Mucosa of descending colon (tissue), 3 donors: Measurements from ENCODE around the gene TM6SF1. TPM values are rescaled to one million over a fixed set of nuclear protein-coding genes. Genes with fewer than 3 reads are reported as not detected.

ENCODE experiments used
- ATAC-seq: fragments of 200-7000 bp; cut with Tn5 transposase; one replicate; pipeline ENCODE4 v1.9.1; 2020; ENCODE audit warnings: mild to moderate bottlenecking, moderate library complexity
- DNase-seq, 3 donors: peaks; one replicate each; pipeline ENCODE4 v3.0.0-alpha.2; 2020
- H3K36me3 ChIP-seq: fragments of 200-600 bp; one replicate; pipeline ENCODE4 v1.8.0; 2021; ENCODE audit warnings: low read depth, mild to moderate bottlenecking
- H3K4me1 ChIP-seq: fragments of 200-600 bp; one replicate; pipeline ENCODE4 v1.8.0; 2021; ENCODE audit warnings: low read depth, mild to moderate bottlenecking
- H3K4me3 ChIP-seq: fragments of 200-600 bp; one replicate; pipeline ENCODE4 v1.8.0; 2021; ENCODE audit warnings: mild to moderate bottlenecking
- H3K9me3 ChIP-seq: fragments of 200-600 bp; one replicate; pipeline ENCODE4 v1.8.0; 2021; ENCODE audit warnings: mild to moderate bottlenecking
- CTCF ChIP-seq: fragments of 200-600 bp; IDR thresholded peaks from one replicate; pipeline ENCODE4 v1.8.0; 2022; ENCODE audit warnings: antibody characterized with exemption, mild to moderate bottlenecking
- intact Hi-C, 2 donors: fragments of 100-400 bp; cut with DNase I in 1 of 2; cut with micrococcal nuclease in 1 of 2; formaldehyde crosslinking; loops; one replicate each; pipeline versions ENCODE4 v1.11.0 to v1.11.1; 2022; cut with DNase I, micrococcal nuclease
- total RNA-seq, 3 donors: library from RNA; stranded (reverse); fragmentation: NEBNext Ultra II Directional in 2 of 3; extraction: Animal tissue kit (Norgen Biotek cat#: 25700) in 2 of 3; gene quantifications; one replicate each; pipeline versions ENCODE4 v1.2.1 to v1.2.4, GENCODE V29; 2021 to 2023
- donor health status: DM: no; HTN: no; CAD: no; lungs with moderate emphysema.
- donor health status: DM: no; HTN: no; CAD: no.
- donor health status: DM: no; HTN: yes; CAD: no.

The TM6SF1 gene
- total RNA-seq, 3 donors from 2014 or later, result 1.2 to 4.9 (median 1.5) TPM

- Histone ChIP-seq H3K36me3 (no peaks in the 10 kb centered on the region), H3K4me3 (no peak overlapping the region), H3K4me1 (peaks cover 5% of the 10 kb centered on the region), H3K9me3 (no peaks in the 10 kb centered on the region)
- no peak for DNase-seq
- ATAC-seq, result no peak
- intact Hi-C loops, result no loop called here
- TF ChIP-seq CTCF, result no peak
These were observed 366 bp downstream of the TM6SF1 start for GRCh38 chr15:83107841-83108181.

GRCh38 chr15:83108266-83109219 is 1.1 kb downstream of the TM6SF1 start:
- intact Hi-C loops, result no loop called here
- Histone ChIP-seq H3K9me3 (no peaks in the 10 kb centered on the region), H3K4me1 (peaks cover 5% of the 10 kb centered on the region), H3K4me3 (no peak overlapping the region), H3K36me3 (no peaks in the 10 kb centered on the region)
- DNase-seq (peak; percentile 25 to 67 (median 42)), ATAC-seq (peak; percentile 76)
- TF ChIP-seq CTCF, result no peak

GRCh38 chr15:83109532-83109931 is 2.1 kb downstream of the TM6SF1 start:
- H3K4me3 ChIP-seq, result no peak overlapping the region
- ATAC-seq, result no peak
- no peaks in the 10 kb centered on the region for H3K9me3 ChIP-seq
- H3K36me3 ChIP-seq, result no peaks in the 10 kb centered on the region
- H3K4me1 ChIP-seq, result peaks cover 5% of the 10 kb centered on the region
- no peak for TF ChIP-seq CTCF
- no peak for DNase-seq
- intact Hi-C loops, result no loop called here

- no peak for TF ChIP-seq CTCF
- ATAC-seq, result no peak
- Histone ChIP-seq H3K4me1 (peaks cover 5% of the 10 kb centered on the region), H3K9me3 (no peaks in the 10 kb centered on the region), H3K36me3 (no peaks in the 10 kb centered on the region), H3K4me3 (no peak overlapping the region)
- no peak for DNase-seq
- intact Hi-C loops, result no loop called here
These were observed 2.9 kb downstream of the TM6SF1 start for GRCh38 chr15:83110381-83110780.

GRCh38 chr15:83111149-83111548 is 3.7 kb downstream of the TM6SF1 start:
- Histone ChIP-seq H3K4me3 (no peak overlapping the region), H3K9me3 (no peaks in the 10 kb centered on the region), H3K36me3 (no peaks in the 10 kb centered on the region), H3K4me1 (peaks cover 5% of the 10 kb centered on the region)
- intact Hi-C loops, result no loop called here
- TF ChIP-seq CTCF, result no peak
- no peak for DNase-seq
- no peak for ATAC-seq
